Activated T-cell treated with anti-CD3 and anti-CD28 coated beads, Interleukin-2, amount 50 U/mL, for 48 hours (primary cell): ENCODE results near the gene TMTC1.

ENCODE experiments used
- DNase-seq, 2 experiments: peaks; one replicate each; pipeline ENCODE4 v3.0.0-alpha.2; 2020

The TMTC1 gene

DNA sequence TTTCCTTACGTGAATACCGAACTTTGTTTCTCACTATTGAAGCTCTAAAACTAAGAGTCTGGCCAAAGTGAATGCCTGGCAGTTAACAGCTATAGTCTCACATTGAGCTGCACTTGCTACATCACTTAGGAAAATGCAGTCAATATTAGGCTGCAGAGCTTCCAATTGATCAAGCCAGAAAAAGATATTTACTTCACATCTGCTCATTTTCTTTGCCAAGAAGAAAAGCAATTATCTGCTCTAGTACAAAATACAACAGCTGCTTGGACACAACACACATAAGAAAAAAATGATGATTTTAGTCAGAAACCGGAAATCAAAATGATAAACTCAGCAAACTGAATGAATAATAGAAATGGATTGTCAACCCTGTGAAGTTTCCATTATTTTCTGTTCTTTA, 45.4 kb downstream of the TMTC1 start:
- no peak for DNase-seq

GRCh38 chr12:29737644-29738043, 46.1 kb downstream of the TMTC1 start:
- no peak for DNase-seq

- no peak for DNase-seq
Observed at GRCh38 chr12:29735604-29736003, 48.1 kb downstream of the TMTC1 start.

- no peak for DNase-seq
Observed at GRCh38 chr12:29734734-29735133, 49.0 kb downstream of the TMTC1 start.

DNA sequence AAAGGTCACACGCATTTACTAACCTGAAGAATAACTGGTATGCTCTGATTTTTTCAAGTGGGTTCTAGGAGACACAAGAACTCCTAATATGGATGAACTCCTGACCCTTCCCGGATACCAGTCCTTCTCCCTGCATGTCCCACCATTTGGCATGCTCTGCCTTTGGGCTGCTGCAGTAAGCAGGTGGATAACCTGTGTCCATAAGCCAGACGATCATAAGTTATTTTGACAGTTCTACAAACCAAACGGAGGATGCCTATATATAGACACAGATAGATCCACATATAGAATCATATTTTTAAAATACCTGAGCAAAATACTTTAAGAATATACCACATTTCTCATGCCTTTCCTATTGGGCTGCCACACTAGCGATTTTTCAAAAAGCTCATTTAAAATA, 49.4 kb downstream of the TMTC1 start:
- DNase-seq = no peak

GRCh38 chr12:29733501-29733900, 50.2 kb downstream of the TMTC1 start:
- no peak for DNase-seq

- DNase-seq = peak; percentile 17 to 25
Observed at GRCh38 chr12:29733060-29733459, 50.7 kb downstream of the TMTC1 start.

GRCh38 chr12:29732593-29732992, 51.1 kb downstream of the TMTC1 start:
- no peak for DNase-seq

- DNase-seq = no peak
Observed at GRCh38 chr12:29732191-29732590, 51.6 kb downstream of the TMTC1 start.

DNA sequence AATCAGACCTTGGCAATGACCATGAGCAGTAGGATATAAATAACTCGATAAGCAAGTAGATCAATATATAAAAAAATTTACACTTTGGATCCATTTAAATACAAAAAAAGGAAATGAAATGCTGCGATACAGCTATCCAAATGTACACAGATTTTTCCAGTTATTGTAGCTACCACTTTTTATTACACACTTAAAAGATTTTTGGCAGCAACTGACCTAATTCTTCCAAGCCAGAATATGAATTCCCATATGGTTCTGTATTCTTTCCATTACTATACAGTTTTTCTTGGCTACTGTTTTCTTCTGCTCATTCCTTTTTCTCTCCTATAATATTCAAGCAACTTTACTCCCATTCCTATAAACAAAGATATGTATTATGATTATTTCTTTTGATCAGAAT, 52.2 kb downstream of the TMTC1 start:
- DNase-seq = no peak

- DNase-seq = no peak
Observed at GRCh38 chr12:29730481-29730880, 53.3 kb downstream of the TMTC1 start.

DNA sequence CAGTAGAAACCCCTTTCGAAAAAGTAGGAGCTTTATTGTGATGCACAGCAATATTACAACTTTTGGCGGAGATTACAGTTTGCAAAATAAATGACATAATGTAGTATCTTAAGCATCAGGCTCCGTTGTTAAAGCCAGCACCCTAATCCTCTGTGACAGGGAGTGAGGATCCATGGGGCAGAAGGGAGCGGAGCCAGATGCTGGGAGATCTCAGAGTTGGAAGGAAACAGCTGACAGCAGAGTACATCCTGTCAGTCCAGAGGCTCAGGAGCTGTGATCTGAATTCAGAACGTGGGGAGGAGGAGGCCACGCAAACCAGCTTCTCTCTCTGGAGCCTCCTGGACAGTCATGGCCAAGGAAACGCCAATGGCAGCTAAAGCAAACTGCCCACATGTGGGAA, 55.7 kb downstream of the TMTC1 start:
- no peak for DNase-seq

GRCh38 chr12:29726741-29727348, 56.9 kb downstream of the TMTC1 start:
- no peak for DNase-seq

GRCh38 chr12:29726321-29726692, 57.4 kb downstream of the TMTC1 start:
- no peak for DNase-seq

DNA sequence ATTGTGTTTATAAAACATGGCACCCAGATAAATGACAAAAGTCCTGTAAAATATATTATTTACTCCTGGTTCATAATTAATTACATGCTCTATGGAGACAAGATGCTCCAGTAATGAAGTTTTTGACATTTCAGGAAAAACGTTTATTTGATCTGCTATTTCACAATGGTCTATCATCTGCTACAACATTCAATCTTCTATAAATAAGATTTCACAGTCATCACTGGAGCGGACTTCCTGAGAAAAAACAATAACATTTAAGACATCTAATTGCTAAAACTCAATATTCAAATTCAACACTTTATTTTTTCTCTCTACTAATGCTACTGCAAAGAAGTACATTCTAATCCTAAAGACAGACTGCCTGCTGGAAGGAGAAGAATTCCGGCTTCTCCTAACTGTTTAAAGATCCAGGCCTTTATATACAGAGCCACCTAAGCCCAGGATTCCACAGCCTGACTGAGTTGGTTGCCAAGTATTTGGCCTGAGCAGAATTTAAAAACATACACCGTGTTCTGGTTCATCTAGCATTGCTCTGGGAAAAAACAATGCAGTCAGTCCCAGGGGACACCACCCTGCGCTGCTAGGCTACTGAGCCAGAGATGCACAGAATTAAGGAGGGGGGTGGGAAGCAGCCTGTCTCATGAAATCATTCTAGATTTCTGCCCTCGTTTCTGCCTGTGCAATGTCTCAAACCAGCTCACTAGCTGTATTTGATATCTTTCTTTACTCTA, 58.0 kb downstream of the TMTC1 start:
- no peak for DNase-seq

- no peak for DNase-seq
Observed at GRCh38 chr12:29722164-29722563, 61.6 kb downstream of the TMTC1 start.

DNA sequence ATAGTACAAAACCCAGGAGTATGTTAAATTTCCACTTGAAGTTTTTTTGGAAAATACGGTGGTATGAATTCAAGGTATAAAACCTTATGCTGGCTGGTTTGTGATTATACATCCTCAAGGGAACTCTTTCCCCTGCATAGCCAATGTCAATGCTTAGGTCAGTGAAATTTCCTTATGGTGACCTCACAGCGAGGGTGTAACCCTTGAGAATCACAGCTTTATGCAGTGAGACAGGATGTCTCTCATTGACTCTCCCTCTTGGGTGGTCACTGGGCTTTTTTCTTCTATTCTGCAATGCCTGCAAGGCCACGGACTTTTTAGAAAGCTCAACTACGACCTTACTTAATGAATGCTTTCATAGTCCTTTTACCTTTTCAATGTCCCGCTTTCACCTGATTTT, 64.4 kb downstream of the TMTC1 start:
- DNase-seq = no peak

GRCh38 chr12:29717540-29718100, 66.1 kb downstream of the TMTC1 start:
- DNase-seq = no peak

DNA sequence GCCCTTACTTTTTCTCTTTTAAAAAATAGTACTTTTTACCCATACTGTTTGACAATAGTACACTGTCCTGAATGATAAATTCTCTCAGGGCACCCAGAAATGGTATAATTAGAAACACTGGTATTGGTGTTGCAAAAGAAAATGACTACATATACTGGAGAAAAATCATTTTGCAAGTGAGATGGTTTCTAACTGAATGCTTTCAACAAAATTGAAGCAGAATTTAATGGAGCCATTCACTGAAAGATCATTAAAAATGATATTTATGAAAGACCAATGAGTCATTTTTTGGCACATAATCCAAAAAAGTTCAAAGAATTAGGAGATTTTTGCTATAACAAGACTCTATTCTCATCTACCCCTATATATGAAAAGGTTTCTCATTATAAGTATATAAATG, 68.8 kb downstream of the TMTC1 start:
- DNase-seq = no peak

DNA sequence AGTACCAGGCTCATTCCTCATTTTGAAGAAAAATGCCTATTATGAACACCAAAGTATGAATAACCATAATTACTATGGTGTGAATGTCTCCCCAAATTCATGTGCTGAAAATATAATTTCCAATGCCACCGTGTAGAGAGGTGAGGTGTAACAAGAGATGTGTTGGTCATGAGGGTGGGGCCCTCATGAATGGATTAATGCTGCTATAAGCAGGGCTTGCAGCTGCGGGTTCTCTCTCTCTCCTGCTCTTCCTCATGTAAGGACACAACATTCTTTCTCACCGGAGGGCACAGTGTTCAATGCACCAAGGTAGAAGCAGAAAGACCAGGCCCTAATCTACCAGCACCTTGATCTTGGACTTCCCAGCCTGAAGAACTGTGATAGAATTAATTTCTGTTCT, 70.0 kb downstream of the TMTC1 start:
- no peak for DNase-seq

DNA sequence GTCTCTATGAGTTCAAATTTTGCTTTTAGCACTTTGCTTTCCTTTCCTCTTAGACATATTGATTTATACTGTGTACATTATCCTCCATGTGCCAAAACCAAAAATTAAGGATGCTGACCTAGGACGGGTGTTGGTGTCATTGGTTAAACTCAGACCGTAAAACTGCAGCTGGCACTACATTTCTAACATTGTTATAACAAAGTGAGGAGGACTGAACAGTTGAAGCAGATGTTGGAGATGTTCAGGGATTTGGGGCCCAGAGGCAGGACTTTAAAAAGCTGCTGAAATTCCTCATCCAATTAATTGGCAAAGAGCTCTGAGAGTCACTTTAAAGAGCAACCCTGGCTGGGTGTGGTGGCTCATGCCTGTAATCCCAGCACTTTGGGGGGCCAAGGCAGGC, 72.4 kb downstream of the TMTC1 start:
- DNase-seq = no peak

DNA sequence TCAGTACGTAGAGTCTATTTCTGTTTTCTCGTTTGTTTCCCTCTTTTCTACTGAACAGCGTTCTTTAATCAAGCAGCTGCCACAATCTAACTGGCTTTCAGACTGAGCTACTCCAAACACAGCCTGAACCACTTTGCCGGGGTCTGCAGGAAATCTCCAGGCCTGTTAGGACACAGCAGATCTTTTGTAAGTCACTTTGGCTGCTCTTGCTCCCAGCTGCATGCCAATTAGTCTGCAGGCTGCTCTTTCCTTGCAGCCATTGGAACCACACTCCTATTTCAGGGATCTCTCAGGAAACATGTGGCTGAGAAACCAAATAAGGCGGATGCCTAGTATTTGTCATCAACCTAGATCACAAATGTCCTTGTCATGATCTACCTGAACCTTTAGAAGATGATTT, 73.6 kb downstream of the TMTC1 start:
- DNase-seq = no peak

DNA sequence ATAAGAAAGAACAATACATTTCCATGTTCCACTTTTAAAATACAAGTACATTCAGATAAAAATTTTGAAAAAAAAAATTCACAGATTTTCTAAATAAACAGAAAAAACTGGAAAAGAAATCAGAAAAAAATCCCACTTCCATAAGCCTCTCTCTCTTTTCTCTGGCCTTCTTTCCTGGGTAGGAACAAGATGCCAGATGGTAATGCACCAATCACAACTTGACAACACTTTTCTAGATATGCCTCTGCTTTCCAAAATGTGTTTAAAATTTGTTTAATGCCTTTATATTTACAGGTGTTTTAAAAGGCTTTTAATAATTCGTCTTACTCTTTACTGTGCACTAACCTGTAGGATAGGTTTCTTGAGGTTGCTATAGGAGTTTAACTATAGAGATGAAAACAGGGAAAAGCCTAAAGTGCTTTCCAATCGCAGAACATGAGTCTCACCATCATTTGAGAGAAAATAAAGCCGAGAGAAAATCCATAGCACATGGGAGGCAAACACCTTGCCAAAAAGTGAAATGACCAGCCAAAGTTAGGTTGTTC, 74.2 kb downstream of the TMTC1 start:
- no peak for DNase-seq

- DNase-seq = no peak
Observed at GRCh38 chr12:29709054-29709453, 74.7 kb downstream of the TMTC1 start.
